Fibroblast of skin of left biceps (primary cell): Measurements from ENCODE around the gene DES.
"Not testable (repeated sequence)": the region's sequence is repeated elsewhere in the genome, so short reads cannot be mapped to it uniquely, and the experiment has no call there.

ENCODE experiments used
- DNase-seq, 2 experiments: peaks; one replicate each; pipeline ENCODE4 v3.0.0-alpha.2; 2013; ENCODE audit warnings: low read depth in 2 of 2

Gene DES

DNA sequence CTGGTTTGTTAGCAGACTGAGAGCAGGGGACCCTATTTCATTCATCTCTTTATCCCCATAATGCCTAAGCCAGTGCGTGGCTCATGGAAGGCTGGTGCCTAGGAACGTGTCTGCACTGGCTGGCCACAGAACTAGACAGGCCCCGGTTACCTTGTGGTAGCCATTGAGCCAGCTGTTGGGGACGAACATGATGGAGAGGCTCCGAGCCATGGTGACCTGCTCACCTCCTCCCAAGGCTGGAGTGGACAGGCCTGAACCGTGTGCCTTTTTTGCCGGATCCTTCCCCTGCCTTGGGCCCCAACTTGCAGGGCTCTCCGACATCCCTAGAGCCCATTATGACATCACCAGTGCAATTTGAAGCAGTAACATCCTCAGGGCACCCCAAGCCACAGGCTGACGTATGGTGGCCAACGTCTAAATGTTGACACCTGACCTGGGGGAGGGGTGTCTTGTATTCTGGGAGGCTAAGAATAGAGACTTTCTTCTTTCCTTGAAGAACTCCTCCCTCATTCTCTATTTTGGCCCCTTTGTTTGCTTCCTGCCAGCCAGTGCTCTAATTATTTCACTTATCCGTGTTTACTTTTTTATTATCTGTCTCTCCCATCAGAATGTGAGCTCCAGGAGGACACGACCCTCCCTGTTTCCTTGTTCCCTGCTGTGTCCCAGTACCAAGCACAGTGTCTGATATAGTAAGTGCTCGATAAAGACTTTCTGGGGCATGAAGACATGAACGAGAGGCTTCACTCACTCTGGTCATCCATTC, 18.3 kb upstream of the DES start:
- DNase-seq: no peak

DNA sequence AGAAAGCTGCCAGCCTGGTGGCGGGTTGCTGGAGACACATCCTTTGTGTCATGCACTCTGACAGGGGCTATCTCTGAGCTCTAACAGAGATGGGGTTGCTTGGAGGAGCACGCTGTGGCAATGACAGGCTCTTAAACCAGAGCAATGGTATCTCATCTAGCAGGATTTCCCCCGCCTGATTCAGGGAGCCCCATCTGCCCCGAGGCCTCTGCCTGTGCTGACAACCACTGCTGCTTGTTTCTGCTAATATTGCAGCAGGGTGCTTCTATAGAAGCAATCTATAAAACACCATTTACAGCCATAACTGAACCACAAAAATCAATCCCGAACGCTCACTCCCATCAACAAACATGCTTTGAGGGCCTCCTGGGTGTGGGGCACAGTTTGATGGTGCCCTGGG, 17.6 kb upstream of the DES start:
- no peak for DNase-seq

DNA sequence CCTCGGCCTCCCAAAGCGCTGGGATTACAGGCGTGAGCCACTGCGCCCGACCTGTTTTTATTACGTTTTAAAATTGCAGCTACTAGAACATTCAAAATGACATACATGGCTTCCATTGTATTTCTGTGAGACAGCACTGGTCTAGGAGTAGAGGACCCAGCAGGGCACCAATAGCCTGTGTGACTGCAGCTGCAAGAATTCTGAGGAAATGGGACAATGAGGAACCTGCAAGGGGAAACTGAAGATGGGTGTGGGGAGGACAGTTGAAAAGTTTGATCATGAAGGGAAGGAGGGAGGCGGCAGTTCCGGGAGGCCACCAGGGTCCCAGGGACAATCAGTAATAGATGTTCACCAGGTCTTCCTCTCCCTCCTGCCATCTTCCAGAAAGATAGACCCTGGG, 16.6 kb upstream of the DES start:
- no peak for DNase-seq

DNA sequence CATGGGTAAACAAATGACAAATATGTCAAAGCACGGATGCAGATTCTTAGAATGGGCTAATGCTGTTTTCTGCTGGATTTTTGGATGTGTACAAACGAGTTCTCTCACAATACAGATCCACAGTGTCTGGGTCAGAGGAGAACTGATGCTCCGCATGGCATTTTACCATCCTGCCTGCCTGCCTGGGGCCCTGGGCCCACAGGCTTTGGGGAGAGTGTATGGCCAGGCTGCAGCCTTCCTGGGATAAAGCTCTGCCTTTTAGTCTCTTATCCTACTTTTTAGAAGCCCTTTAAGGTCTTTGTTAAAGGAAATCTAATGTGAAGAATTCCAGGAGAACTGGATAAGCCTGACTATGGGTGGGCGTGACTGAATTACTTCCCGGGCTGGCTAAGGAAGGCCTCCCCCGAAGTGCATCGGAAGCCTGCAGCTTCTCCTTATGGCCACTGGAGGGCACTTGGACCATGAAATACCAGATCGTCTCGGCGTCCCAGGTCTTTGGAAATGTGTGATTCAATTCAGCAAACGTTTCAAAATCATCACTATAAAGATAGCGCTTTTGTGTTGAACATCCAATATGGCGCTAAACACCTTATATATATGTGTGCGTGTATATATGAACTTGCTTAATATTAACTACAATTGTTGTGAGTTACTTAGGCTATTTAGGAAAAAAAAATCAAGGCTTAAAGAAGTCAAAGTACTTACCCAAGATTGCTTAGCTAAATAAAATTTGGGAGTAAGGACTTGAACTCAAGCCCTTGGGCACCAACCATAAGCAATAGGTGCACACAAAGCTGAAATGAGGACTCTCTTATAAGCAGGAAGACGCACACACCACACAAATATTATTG, 15.3 kb upstream of the DES start:
- DNase-seq: peak; percentile 71 to 73

DNA sequence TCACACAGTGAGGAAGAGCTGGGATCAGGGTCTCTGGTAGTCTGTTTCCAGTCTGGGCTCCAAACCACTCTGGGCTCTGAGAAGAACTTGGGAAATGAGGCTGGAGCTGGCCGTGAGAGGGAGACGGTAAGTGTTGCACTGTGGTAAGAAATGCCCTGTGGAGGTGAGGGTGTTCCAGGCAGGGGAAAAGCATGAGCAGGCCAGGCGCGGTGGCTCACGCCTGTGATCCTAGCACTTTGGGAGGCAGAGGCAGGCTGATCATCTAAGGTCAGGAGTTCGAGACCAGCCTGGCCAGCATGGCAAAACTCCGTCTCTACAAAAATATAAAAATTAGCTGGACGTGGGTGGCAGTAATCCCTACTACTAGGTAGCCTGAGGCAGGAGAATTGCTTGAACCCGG, 14.3 kb upstream of the DES start:
- DNase-seq: no peak

DNA sequence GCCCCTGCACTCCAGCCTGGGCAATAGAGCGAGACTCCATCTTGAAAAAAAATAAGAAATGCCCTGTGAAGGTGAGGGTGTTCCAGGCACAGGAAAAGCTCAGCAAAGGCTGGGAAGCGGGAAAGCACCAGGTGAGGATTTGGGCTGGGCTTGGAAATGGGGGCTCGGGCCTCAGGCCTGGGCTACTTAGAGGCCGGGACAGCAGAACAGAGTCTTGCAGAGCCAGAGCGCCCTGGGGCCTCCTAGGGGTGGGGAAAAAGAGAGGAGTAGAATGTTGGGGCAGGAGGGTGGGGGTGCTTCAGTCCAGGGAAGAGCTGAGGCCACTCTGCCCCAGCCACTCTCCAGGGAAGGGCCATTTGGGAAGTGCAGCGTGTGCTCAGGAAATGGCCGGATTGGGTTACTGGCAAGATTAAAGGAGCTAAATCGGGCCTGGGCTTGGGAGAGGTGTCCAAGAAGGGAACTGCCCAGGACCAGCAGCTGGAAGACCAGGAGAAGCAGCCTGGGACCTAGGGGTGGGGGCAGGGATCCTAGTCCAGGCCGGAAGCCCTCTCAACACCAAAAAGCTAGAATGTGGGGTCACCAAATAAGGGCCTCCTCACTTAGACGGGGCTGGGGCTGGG, 13.8 kb upstream of the DES start:
- DNase-seq: no peak

DNA sequence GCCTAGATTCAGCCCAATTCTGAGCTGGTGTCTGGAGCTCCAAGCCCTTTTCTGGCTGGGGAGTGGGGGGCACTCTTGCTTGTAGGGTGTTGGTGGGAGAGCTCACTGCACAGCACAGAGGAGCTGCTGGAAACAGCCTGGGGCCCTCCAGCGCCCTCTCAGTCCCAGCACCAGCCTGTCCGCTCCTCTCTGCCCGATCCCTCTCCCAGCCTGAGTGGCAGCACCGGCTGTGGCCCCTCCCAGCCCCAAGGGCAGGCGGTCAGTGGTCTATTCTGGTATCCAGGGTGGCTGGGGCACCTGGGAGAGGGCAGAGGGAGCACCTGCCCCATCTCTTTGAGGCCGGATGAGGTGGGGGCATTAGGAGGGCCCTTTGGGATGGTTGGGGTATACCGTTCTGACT, 13.2 kb upstream of the DES start:
- DNase-seq: no peak

DNA sequence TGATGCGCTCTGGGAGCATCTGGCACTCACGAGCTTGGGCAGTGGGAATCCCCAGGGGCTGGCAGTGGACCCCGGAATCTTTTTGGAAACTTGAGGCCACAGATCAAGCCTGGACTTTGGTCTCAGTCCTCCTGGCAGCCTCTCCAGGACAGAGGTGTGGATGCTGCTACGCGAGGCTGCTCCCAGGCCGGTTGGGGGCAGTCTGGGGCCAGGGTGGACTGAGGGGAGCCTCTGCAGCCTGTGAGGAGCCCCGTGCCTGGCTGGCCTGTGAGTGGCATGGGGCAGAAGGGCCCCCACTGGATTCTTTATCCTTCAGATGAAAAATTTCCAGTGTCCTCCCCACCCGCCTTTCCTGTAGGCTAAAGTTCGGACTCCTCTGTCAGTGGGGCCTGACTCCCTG, 12.7 kb upstream of the DES start:
- DNase-seq: no peak

DNA sequence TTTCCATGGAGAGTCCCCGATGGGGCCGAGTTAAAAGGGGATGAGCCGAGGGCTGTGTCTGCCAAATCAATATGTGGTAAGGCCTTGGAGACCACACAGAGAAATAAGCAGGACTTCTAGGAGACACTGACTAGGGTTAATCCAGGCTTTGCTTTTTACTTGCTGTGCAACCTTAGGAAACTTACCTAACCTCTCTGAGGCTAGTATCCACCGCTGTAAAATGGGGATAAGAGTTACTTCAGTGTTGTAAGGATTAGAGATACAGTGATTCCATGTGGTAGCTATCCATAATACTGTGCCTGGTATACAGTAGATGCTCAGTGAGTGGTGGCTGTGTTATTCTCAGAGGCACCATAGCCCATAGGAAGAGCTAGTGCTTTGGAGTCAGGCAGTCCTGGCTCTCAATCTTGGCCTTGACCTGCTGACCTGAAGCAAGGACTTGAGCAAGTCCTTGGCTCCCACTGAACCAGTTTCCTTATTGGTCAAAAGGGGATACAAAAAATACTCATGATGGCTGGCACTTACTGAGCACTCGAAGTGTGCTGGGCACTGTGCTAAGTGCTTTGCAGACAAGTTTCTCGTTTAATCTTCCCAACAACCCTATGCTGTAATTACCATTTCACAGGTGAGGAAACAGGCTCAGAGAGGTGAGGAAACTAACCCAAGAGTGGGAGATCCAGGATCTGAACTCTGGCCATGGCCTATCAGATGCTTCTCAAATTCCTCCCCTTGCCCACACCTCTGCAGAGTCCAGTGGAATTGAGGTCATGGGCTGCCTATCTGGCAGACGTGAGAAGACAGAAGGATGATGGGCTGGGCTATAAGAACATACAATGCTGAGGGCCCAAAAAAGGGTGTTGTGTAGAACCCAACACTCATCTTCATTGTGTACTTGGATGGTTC, 12.0 kb upstream of the DES start:
- no peak for DNase-seq

DNA sequence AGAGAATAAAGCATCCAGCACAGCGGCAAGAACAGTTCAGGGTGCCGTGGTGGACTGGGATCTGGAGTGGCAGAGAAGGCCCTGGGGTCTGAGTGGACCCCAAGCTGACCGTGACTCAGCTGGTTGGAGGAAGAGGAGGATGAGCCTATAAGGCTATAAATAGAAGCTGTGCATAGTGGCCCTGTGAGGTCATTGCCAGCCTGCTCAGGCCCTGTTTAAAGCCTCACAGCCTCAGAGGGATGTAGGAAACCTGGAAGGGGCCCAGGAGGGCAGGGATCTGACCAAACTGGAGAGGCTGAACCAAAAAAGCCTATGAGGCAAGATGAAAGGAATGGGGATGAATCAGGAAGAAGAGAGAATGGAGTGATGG, 11.3 kb upstream of the DES start:
- peak; percentile 89 to 90 for DNase-seq

DNA sequence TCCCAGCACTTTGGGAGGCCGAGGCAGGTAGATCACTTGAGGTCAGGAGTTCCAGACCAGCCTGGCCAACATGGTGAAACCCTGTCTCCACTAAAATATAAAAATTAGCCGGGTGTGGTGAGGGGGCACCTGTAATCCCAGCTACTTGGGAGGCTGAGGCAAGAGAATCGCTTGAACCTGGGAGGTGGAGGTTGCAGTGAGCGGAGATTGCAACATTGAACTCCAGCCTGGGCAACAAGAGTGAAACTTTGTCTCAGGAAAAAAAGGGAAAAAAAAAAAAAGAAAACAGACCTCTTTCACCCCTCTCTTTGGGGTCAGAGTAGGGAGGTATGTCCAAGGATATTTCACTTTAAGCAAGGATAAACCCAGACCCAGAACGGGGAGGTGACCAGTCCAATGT, 10.8 kb upstream of the DES start:
- DNase-seq: not testable (repeated sequence)

DNA sequence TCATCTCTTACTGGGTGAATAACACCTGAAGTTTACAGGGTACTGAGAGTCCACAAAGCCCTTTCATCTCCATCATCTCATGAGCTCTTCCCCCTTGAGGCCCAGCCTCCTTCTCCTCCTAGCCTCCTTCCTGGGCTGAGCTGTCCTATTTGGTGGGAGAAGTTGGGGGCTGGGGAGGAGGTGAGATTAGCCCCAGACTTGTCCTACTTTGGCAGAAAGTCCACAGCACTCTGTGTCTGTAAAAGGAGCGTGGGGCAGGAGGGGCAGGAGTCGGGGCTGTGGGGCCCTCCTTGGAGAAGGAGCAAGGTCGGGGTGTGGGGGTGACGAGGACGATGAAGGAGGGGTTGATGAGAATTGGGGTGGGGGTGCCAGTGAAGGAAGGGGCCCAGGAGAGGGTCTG, 10.0 kb upstream of the DES start:
- no peak for DNase-seq

DNA sequence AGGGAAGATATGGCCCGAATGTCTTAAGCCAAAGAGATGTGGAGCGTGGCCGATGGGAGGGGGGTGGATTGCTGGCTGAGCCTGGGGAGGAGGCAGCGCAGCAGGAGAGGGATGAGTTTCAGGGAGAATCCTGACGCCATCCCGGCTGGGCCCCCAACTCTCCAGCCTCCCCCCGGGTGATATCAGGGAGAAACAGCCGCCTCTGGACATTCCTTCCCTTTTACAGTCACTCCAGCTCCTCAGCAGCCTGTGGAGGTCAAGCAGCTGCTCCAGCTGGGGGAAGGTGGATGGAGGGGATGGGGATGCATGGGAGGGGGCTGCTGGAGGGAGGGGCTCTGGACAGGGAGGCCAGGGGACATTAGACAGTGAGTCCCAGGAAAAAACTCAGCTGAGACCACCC, 9.5 kb upstream of the DES start:
- no peak for DNase-seq

DNA sequence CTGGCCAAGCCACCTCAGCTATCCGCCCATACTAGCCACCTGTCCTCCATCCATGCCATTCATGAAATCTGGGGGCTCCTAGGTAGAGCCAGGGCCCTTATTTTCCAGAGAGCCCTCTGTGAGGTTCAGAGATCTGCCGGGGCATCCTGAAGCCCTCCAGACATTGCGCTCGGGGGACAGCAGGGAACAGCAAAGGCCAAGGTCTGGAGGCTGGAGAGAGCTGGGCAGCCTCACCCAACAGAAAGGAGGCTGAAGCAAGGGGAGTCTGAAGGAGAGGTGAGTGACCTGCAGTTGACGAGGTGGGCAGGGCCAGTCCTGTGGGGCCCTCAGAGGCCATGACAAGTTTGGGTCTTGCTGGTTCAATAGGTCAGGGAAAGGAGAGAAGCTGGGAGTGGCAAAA, 8.6 kb upstream of the DES start:
- no peak for DNase-seq

DNA sequence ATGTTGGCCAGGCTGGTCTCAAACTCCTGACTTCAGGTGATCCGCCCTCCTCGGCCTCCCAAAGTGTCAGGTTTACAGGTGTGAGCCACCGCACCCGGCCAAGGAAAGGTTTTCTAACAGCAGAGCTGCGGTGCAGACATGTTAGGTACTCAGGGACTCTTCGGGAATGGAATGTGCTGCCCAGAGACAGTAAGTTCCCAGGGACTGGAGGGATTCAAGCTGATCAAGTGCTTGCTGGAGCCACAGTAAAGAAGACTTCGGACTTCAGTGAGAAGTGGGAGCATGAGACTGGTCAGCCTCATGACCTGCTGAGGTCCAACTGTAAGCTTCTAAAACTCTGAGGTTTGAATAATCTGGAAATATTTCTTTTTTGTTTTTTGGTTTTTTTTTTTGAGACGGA, 7.8 kb upstream of the DES start:
- no peak for DNase-seq

DNA sequence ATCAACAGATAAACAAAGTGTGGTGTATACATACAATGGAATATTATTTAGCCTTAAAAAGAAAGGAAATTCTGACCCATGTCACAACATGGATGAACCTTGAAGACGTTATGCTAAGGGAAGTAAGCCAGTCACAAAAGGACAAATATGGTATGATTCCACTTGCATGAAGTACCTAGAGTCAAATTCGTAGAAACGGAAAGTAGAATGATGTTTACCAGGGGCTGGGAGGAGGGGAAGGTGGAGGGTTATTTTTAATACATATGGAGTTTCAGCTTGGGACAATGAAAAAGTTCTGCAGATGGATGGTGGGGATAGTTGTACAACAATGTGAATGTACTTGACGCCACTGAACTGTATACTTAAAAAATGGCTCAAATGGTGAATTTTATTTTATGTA, 3.3 kb upstream of the DES start:
- DNase-seq: no peak

DNA sequence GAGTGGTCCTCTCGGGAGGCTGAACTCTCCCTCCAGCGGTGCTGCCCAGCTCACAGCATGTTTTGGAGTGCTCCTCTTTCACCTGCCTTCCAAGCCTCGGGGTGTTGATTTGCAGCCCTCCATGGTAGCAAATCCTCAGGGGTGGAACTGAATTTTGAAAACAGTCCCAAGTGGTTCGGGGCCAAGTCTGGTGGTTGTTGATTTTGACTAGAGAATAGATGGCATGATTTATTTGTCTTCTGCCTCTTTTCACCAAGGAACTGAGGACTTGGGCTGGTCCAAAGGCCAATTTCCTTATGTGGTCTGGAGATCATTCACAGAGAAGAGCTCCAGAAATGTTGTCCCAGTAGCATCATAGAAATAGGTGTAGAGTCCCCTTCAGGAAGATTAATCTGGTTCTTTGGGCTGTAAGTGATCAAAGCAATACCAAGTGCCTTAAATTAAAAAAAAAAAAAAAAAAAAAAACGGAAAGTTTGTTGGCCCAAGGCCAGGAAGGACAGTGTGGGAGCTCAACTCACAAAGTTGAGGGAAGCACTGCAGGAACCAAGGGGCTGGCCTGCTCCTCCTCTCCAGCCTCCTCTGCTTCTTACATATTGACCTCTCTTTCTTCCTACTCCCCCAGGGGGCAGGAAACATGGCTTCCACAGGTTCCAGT, 2.5 kb upstream of the DES start:
- DNase-seq: no peak

DNA sequence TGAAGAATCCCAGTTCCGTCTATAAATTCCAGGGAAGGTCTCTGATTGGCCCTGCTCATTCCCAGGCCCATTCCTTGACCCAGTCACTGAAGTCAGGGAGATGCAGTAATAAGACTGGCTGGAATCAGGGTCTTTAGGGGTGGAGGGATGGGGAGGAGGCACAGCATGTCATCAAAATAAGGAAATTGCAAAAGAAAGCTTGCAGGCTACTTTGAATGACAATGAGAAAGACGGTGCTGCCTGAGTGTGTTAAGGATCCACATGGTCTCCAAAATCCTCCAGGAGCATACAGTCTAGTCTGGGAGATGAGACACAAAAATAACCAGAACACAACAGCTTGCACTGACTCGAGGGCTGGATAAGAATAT, 2.0 kb upstream of the DES start:
- no peak for DNase-seq

DNA sequence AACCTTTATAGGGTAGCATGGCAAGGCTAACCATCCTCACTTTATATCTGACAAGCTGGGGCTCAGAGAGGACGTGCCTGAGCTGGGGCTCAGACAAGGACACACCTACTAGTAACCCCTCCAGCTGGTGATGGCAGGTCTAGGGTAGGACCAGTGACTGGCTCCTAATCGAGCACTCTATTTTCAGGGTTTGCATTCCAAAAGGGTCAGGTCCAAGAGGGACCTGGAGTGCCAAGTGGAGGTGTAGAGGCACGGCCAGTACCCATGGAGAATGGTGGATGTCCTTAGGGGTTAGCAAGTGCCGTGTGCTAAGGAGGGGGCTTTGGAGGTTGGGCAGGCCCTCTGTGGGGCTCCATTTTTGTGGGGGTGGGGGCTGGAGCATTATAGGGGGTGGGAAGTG, 1.2 kb upstream of the DES start:
- DNase-seq: no peak

DNA sequence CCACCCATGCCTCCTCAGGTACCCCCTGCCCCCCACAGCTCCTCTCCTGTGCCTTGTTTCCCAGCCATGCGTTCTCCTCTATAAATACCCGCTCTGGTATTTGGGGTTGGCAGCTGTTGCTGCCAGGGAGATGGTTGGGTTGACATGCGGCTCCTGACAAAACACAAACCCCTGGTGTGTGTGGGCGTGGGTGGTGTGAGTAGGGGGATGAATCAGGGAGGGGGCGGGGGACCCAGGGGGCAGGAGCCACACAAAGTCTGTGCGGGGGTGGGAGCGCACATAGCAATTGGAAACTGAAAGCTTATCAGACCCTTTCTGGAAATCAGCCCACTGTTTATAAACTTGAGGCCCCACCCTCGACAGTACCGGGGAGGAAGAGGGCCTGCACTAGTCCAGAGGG, 803 bp upstream of the DES start:
- no peak for DNase-seq

DNA sequence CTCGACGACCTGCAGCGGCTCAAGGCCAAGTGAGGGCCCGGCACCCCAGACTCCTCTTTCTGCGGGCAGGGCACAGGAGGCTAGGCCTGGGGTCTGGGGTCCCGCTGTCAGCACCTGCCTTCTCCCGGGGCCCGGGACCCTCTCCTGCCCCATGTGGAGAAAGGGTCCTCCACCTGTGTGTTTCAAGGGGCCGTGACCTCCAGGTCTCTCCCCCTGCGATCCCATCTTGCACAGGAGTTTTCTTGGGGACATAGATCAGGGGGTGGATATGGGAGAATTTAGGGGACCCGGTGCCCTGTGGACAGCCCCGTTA, 791 bp downstream of the DES start:
- no peak for DNase-seq
